Fibroblast of upper back skin (primary cell): Measurements from ENCODE around the gene GDPD5.

Experiments used
- DNase-seq: peaks from one replicate; pipeline ENCODE4 v3.0.0-alpha.2; 2013

Gene GDPD5

GRCh38 chr11:75510723-75511019 is 15.1 kb downstream of the GDPD5 start:
- DNase-seq, result no peak

- DNase-seq, result no peak
Observed at GRCh38 chr11:75510004-75510722, 15.6 kb downstream of the GDPD5 start.

GRCh38 chr11:75509020-75509720 is 16.6 kb downstream of the GDPD5 start:
- no peak for DNase-seq

GRCh38 chr11:75508051-75508561 is 17.6 kb downstream of the GDPD5 start:
- no peak for DNase-seq

GRCh38 chr11:75507571-75507970 is 18.2 kb downstream of the GDPD5 start:
- DNase-seq, result no peak

- no peak for DNase-seq
Observed at GRCh38 chr11:75506827-75507226, 18.9 kb downstream of the GDPD5 start.

GRCh38 chr11:75505916-75506692 is 19.6 kb downstream of the GDPD5 start:
- DNase-seq, result no peak

- no peak for DNase-seq
Observed at GRCh38 chr11:75504501-75504900, 21.2 kb downstream of the GDPD5 start.

- no peak for DNase-seq
Observed at GRCh38 chr11:75503531-75504099, 22.1 kb downstream of the GDPD5 start.

- no peak for DNase-seq
Observed at GRCh38 chr11:75502138-75502537, 23.6 kb downstream of the GDPD5 start.

- DNase-seq, result no peak
Observed at GRCh38 chr11:75500742-75501141, 25.0 kb downstream of the GDPD5 start.

- DNase-seq, result peak; percentile 96
Observed at GRCh38 chr11:75499423-75500190, 26.1 kb downstream of the GDPD5 start.

- DNase-seq, result peak; percentile 30
Observed at GRCh38 chr11:75498556-75499255, 27.0 kb downstream of the GDPD5 start.

GRCh38 chr11:75497788-75498409 is 27.8 kb downstream of the GDPD5 start:
- DNase-seq, result no peak

GRCh38 chr11:75496305-75496752 is 29.4 kb downstream of the GDPD5 start:
- DNase-seq, result no peak

GRCh38 chr11:75495749-75496304 is 29.9 kb downstream of the GDPD5 start:
- no peak for DNase-seq

- DNase-seq, result no peak
Observed at GRCh38 chr11:75493626-75494025, 32.1 kb downstream of the GDPD5 start.

- peak; percentile 25 for DNase-seq
Observed at GRCh38 chr11:75492181-75492820, 33.4 kb downstream of the GDPD5 start.

GRCh38 chr11:75491465-75491864 is 34.3 kb downstream of the GDPD5 start:
- DNase-seq, result no peak
